GM19239 (cell line): ENCODE data around the gene OR13C9.
"Not testable (repeated sequence)": the region's sequence is repeated elsewhere in the genome, so short reads cannot be mapped to it uniquely, and the experiment has no call there.

Experiments
- DNase-seq: peaks from one replicate; pipeline ENCODE4 v3.0.0; 2011; ENCODE audit warnings: low spot score; ENCODE audit not compliant: insufficient read length
- FAIRE-seq: peaks from 2 replicates; lab custom pipeline; 2011; peaks lifted over from hg19 to GRCh38; lab: Jason Lieb, UNC

The OR13C9 gene

GRCh38 chr9:104618104-104618503 is at the start of gene OR13C9:
OR13C9 (minus strand) TSS chr9:104618204; CDS start chr9:104618204, 0 bp downstream.
- FAIRE-seq (no peak), DNase-seq (no peak)

- no peak for FAIRE-seq
- no peak for DNase-seq
Measured at GRCh38 chr9:104658496-104659195, 40.6 kb upstream of the OR13C9 start.

GRCh38 chr9:104635456-104635855 is 17.5 kb upstream of the OR13C9 start:
- DNase-seq, result no peak
- FAIRE-seq, result no peak

GRCh38 chr9:104633976-104634520 is 16.0 kb upstream of the OR13C9 start:
- no peak for FAIRE-seq
- DNase-seq, result no peak

- not testable (repeated sequence) for DNase-seq
Measured at GRCh38 chr9:104625964-104626363, 8.0 kb upstream of the OR13C9 start.

GRCh38 chr9:104617418-104617817 is 586 bp downstream of the OR13C9 start:
- no peak for FAIRE-seq
- no peak for DNase-seq

More at GRCh38 chr9:104625964-104626363, 8.0 kb upstream of the OR13C9 start:
- FAIRE-seq, result not testable (repeated sequence)

- FAIRE-seq, result no peak
- DNase-seq, result no peak
Measured at GRCh38 chr9:104611213-104611612, 6.8 kb downstream of the OR13C9 start.

- DNase-seq (no peak), FAIRE-seq (no peak)
Measured at GRCh38 chr9:104608336-104608735, 9.7 kb downstream of the OR13C9 start.

- DNase-seq (no peak), FAIRE-seq (no peak)
Measured at GRCh38 chr9:104606152-104606551, 11.9 kb downstream of the OR13C9 start.

GRCh38 chr9:104605527-104605926 is 12.5 kb downstream of the OR13C9 start, which contains the start of gene OR13C2:
OR13C2 (minus strand) TSS chr9:104605627; CDS start chr9:104605627, 0 bp downstream.
- FAIRE-seq, DNase-seq: not testable (repeated sequence)

GRCh38 chr9:104604801-104605200 is 13.2 kb downstream of the OR13C9 start:
- FAIRE-seq, result no peak
- no peak for DNase-seq

GRCh38 chr9:104599313-104599712 is 18.7 kb downstream of the OR13C9 start, which contains the start of gene OR13C5:
OR13C5 (minus strand) TSS chr9:104599413; CDS start chr9:104599413, 0 bp downstream.
- not testable (repeated sequence) for FAIRE-seq, DNase-seq

GRCh38 chr9:104598749-104599148 is 19.3 kb downstream of the OR13C9 start:
- not testable (repeated sequence) for DNase-seq, FAIRE-seq

GRCh38 chr9:104589626-104590025 is 28.4 kb downstream of the OR13C9 start:
- FAIRE-seq, result no peak
- no peak for DNase-seq

- DNase-seq (no peak), FAIRE-seq (no peak)
Measured at GRCh38 chr9:104586496-104587180, 31.4 kb downstream of the OR13C9 start.

- no peak for FAIRE-seq
- DNase-seq, result no peak
Measured at GRCh38 chr9:104580562-104580961, 37.4 kb downstream of the OR13C9 start.

- DNase-seq (no peak), FAIRE-seq (no peak)
Measured at GRCh38 chr9:104577263-104577662, 40.7 kb downstream of the OR13C9 start.

GRCh38 chr9:104575456-104575855 is 42.5 kb downstream of the OR13C9 start:
- DNase-seq, result no peak
- no peak for FAIRE-seq

- FAIRE-seq (no peak), DNase-seq (no peak)
Measured at GRCh38 chr9:104572612-104573011, 45.4 kb downstream of the OR13C9 start.

- DNase-seq (no peak), FAIRE-seq (no peak)
Measured at GRCh38 chr9:104568868-104569267, 49.1 kb downstream of the OR13C9 start, which contains the start of gene OR13C8. OR13C8 (plus strand) TSS chr9:104569168; CDS start chr9:104569168, 0 bp downstream.
